IPS-11a (cell line): ENCODE measurements around the gene DNAJC19.

Source experiments
- H3K4me3 ChIP-seq: one replicate; pipeline ENCODE4 v1.5.1; 2013; ENCODE audit warnings: low read depth, low read length, control low read depth

The DNAJC19 gene

GRCh38 chr3:180961552-180961951, 28.0 kb downstream of the DNAJC19 start:
- no peak overlapping the region for H3K4me3 ChIP-seq

- no peak overlapping the region for H3K4me3 ChIP-seq
Measured at GRCh38 chr3:180961087-180961486, 28.4 kb downstream of the DNAJC19 start.

GRCh38 chr3:180959691-180960090, 29.8 kb downstream of the DNAJC19 start:
- no peak overlapping the region for H3K4me3 ChIP-seq

GRCh38 chr3:180947761-180948390, 41.7 kb downstream of the DNAJC19 start:
- H3K4me3 ChIP-seq: no peak overlapping the region

GRCh38 chr3:180940826-180941225, 48.7 kb downstream of the DNAJC19 start:
- no peak overlapping the region for H3K4me3 ChIP-seq

GRCh38 chr3:180934638-180935037, 54.9 kb downstream of the DNAJC19 start:
- H3K4me3 ChIP-seq: no peak overlapping the region
